Measurements from ENCODE around the gene SNX32.

SNX32 gene

GRCh38 chr11:65864706-65865471 is 31.1 kb downstream of the SNX32 start:
- DNase-seq: no peak
- Histone ChIP-seq H4K91ac (ENCODE audit: low read length) (no peak overlapping the region), H3K27ac (ENCODE audit: low read length, poor library complexity, severe bottlenecking) (no peak overlapping the region), H3K4ac (ENCODE audit: low read depth in 1 of 2, low read length in 2 of 2) (no peak overlapping the region), H3K36me3 (ENCODE audit: control insufficient read depth in 1 of 2, insufficient read depth in 2 of 2, low read depth in 1 of 2, low read length in 2 of 2) (peaks cover 77 to 82% of the 10 kb centered on the region in 2 experiments), H2BK120ac (ENCODE audit: low read depth, low read length) (no peak overlapping the region), H3K79me1 (replicated peaks; ENCODE audit: low read length, poor library complexity, severe bottlenecking) (peaks cover 18% of the 10 kb centered on the region), H3K4me3 (ENCODE audit: insufficient read depth in 1 of 2, low read depth in 1 of 2, low read length in 2 of 2) (no peak overlapping the region), H3K4me2 (ENCODE audit: low read length, poor library complexity, severe bottlenecking) (no peak overlapping the region), H2BK5ac (ENCODE audit: low read depth, low read length, poor library complexity, severe bottlenecking) (no peak overlapping the region), H2AK5ac (ENCODE audit: low read length, severe bottlenecking) (no peak overlapping the region), H3K4me1 (ENCODE audit: control insufficient read depth, insufficient read depth, low read depth, low read length) (peaks cover 42% of the 10 kb centered on the region), H3K9ac (ENCODE audit: low read length) (no peak overlapping the region), H3K14ac (ENCODE audit: low read length in 2 of 2) (no peak overlapping the region), H3K23ac (ENCODE audit: low read length in 2 of 2) (no peak overlapping the region), H2BK12ac (ENCODE audit: low read length in 2 of 2) (peak overlapping the region in 1 of 2 experiments; percentile 22), H4K8ac (ENCODE audit: low read length) (no peak overlapping the region), H2BK15ac (ENCODE audit: low read depth, poor library complexity, severe bottlenecking) (no peak overlapping the region), H2AFZ (ENCODE audit: low read depth, low read length) (no peak overlapping the region), H3K27me3 (ENCODE audit: control insufficient read depth in 1 of 2, insufficient read depth in 1 of 2, low read length in 2 of 2) (no peaks in the 10 kb centered on the region), H3K9me3 (ENCODE audit: control insufficient read depth, low read length) (no peaks in the 10 kb centered on the region), H3K18ac (ENCODE audit: low read depth in 1 of 2, low read length in 2 of 2) (no peak overlapping the region)
- 91% methylated on average over 18 of the region's 18 CpGs for WGBS

- Histone ChIP-seq H3K4me1 (ENCODE audit: control insufficient read depth, insufficient read depth, low read depth, low read length) (peaks cover 47% of the 10 kb centered on the region), H2AK5ac (ENCODE audit: low read length, severe bottlenecking) (no peak overlapping the region), H3K9me3 (ENCODE audit: control insufficient read depth, low read length) (no peaks in the 10 kb centered on the region), H2BK120ac (ENCODE audit: low read depth, low read length) (no peak overlapping the region), H4K8ac (ENCODE audit: low read length) (no peak overlapping the region), H3K14ac (ENCODE audit: low read length in 2 of 2) (peak overlapping the region in 1 of 2 experiments; percentile 19), H3K23ac (ENCODE audit: low read length in 2 of 2) (no peak overlapping the region), H2BK15ac (ENCODE audit: low read depth, poor library complexity, severe bottlenecking) (no peak overlapping the region), H2BK12ac (ENCODE audit: low read length in 2 of 2) (no peak overlapping the region), H2BK5ac (ENCODE audit: low read depth, low read length, poor library complexity, severe bottlenecking) (no peak overlapping the region), H3K27ac (ENCODE audit: low read length, poor library complexity, severe bottlenecking) (peak overlapping the region; percentile 5), H3K36me3 (ENCODE audit: control insufficient read depth in 1 of 2, insufficient read depth in 2 of 2, low read depth in 1 of 2, low read length in 2 of 2) (peaks cover 85 to 90% of the 10 kb centered on the region in 2 experiments), H3K4me3 (ENCODE audit: insufficient read depth in 1 of 2, low read depth in 1 of 2, low read length in 2 of 2) (no peak overlapping the region), H3K4ac (ENCODE audit: low read depth in 1 of 2, low read length in 2 of 2) (no peak overlapping the region), H3K27me3 (ENCODE audit: control insufficient read depth in 1 of 2, insufficient read depth in 1 of 2, low read length in 2 of 2) (no peaks in the 10 kb centered on the region), H2AFZ (ENCODE audit: low read depth, low read length) (no peak overlapping the region), H3K9ac (ENCODE audit: low read length) (no peak overlapping the region), H3K18ac (ENCODE audit: low read depth in 1 of 2, low read length in 2 of 2) (no peak overlapping the region), H3K4me2 (ENCODE audit: low read length, poor library complexity, severe bottlenecking) (no peak overlapping the region), H3K79me1 (replicated peaks; ENCODE audit: low read length, poor library complexity, severe bottlenecking) (peaks cover 22% of the 10 kb centered on the region), H4K91ac (ENCODE audit: low read length) (no peak overlapping the region)
- DNase-seq: no peak
- WGBS: 95% methylated on average over 8 of the region's 9 CpGs
Observed at GRCh38 chr11:65865550-65866172, 31.9 kb downstream of the SNX32 start.

DNA sequence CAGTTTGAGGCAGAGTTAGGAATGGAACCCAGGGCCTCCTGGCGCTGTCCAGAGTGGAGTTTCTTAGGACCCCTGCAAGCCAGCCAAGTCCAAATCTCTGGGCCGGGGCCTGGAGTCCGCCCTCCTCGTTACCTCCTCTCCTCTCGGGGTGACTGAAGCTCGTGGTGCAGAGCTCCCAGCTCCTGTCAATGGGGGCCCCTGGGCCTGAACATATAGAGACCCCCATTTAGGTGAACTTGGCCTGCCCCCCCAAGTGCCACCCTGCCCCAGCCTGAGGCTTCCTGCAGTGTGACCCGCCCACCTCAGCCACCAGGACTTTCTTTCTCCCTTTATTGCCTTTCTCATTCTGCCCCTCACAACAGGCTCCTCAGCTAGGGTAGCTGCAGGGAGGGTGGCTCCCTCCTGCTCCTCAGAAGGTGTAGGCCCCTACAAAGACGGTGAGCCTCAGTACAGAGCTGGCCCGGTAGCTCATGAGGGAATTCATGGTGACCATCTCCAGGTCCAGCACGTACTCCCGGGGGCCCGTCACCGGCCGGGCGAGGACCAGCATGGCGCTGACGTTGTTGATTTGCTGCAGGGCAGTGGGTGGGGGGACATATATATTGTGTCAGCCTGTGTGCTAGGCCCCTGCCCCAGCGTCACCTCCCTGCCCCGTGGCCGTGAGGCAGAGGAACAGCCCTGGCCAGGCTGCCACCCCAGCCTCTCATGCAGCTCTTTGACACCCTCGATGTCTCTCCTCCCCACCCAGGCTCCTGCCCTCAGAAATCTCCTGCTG is 32.9 kb downstream of the SNX32 start:
- peaks cover 90 to 95% of the 10 kb centered on the region in 2 experiments for H3K36me3 ChIP-seq (ENCODE audit: control insufficient read depth in 1 of 2, insufficient read depth in 2 of 2, low read depth in 1 of 2, low read length in 2 of 2)

More for the DNA sequence above, 32.9 kb downstream of the SNX32 start:
- Histone ChIP-seq H3K79me1 (replicated peaks; ENCODE audit: low read length, poor library complexity, severe bottlenecking) (peaks cover 22% of the 10 kb centered on the region), H3K27ac (ENCODE audit: low read length, poor library complexity, severe bottlenecking) (no peak overlapping the region), H3K4me2 (ENCODE audit: low read length, poor library complexity, severe bottlenecking) (no peak overlapping the region), H3K18ac (ENCODE audit: low read depth in 1 of 2, low read length in 2 of 2) (no peak overlapping the region), H4K91ac (ENCODE audit: low read length) (no peak overlapping the region), H3K4me3 (ENCODE audit: insufficient read depth in 1 of 2, low read depth in 1 of 2, low read length in 2 of 2) (no peak overlapping the region), H2AFZ (ENCODE audit: low read depth, low read length) (no peak overlapping the region), H3K27me3 (ENCODE audit: control insufficient read depth in 1 of 2, insufficient read depth in 1 of 2, low read length in 2 of 2) (no peaks in the 10 kb centered on the region), H3K4ac (ENCODE audit: low read depth in 1 of 2, low read length in 2 of 2) (no peak overlapping the region), H2BK5ac (ENCODE audit: low read depth, low read length, poor library complexity, severe bottlenecking) (no peak overlapping the region), H3K9me3 (ENCODE audit: control insufficient read depth, low read length) (no peaks in the 10 kb centered on the region), H3K9ac (ENCODE audit: low read length) (no peak overlapping the region), H3K4me1 (ENCODE audit: control insufficient read depth, insufficient read depth, low read depth, low read length) (peaks cover 54% of the 10 kb centered on the region), H2BK15ac (ENCODE audit: low read depth, poor library complexity, severe bottlenecking) (no peak overlapping the region), H2AK5ac (ENCODE audit: low read length, severe bottlenecking) (no peak overlapping the region), H2BK120ac (ENCODE audit: low read depth, low read length) (no peak overlapping the region), H4K8ac (ENCODE audit: low read length) (no peak overlapping the region), H3K14ac (ENCODE audit: low read length in 2 of 2) (no peak overlapping the region), H2BK12ac (ENCODE audit: low read length in 2 of 2) (no peak overlapping the region), H3K23ac (ENCODE audit: low read length in 2 of 2) (no peak overlapping the region)
- DNase-seq: no peak
- 89% methylated on average over 21 of the region's 21 CpGs for WGBS
